ENCODE data around the gene FBLN1.

FBLN1 gene

DNA sequence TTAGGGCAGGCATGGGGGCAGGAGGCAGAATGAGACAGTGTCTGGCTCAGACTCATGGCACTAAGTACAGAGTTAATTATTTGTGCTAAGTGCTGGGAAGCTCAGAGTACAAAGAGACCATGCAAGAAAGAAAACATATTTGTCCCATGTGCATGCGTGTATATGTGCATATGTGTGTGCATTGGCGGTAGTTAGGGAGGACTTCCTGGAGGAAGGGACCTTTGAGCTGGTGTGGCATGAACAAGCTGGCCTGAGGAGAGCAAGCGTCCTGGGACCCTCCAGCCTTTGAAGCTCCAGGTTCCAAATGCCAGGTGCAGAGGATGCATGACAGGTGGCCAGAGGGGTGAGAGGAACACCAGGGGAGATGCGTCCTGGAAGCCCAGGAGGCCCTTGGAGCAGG lies 6.1 kb downstream of the FBLN1 start:
- H3K9me3 ChIP-seq (ENCODE audit: insufficient read depth, low read length) = no peaks in the 10 kb centered on the region
- H3K36me3 ChIP-seq (ENCODE audit: low read length) = no peaks in the 10 kb centered on the region
- no peak overlapping the region for H2AFZ ChIP-seq (ENCODE audit: low read depth, low read length, severe bottlenecking)
- no peak overlapping the region for H3K4me2 ChIP-seq (ENCODE audit: low read depth, low read length, poor library complexity, severe bottlenecking)
- no peak overlapping the region for H3K9ac ChIP-seq (ENCODE audit: low read length)
- no peaks in the 10 kb centered on the region for H3K9me2 ChIP-seq (replicated peaks; ENCODE audit: insufficient read depth, low read length)
- no peaks in the 10 kb centered on the region for H4K20me1 ChIP-seq (ENCODE audit: low read depth, low read length)
- H3K27ac ChIP-seq (ENCODE audit: low read depth, low read length) = no peak overlapping the region
- no peaks in the 10 kb centered on the region for H3F3A ChIP-seq (ENCODE audit: insufficient read depth)
- TF ChIP-seq, protein P1, sequence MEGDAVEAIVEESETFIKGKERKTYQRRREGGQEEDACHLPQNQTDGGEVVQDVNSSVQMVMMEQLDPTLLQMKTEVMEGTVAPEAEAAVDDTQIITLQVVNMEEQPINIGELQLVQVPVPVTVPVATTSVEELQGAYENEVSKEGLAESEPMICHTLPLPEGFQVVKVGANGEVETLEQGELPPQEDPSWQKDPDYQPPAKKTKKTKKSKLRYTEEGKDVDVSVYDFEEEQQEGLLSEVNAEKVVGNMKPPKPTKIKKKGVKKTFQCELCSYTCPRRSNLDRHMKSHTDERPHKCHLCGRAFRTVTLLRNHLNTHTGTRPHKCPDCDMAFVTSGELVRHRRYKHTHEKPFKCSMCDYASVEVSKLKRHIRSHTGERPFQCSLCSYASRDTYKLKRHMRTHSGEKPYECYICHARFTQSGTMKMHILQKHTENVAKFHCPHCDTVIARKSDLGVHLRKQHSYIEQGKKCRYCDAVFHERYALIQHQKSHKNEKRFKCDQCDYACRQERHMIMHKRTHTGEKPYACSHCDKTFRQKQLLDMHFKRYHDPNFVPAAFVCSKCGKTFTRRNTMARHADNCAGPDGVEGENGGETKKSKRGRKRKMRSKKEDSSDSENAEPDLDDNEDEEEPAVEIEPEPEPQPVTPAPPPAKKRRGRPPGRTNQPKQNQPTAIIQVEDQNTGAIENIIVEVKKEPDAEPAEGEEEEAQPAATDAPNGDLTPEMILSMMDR (IDR thresholded peaks at IDR 0.05; ENCODE audit: insufficient read depth, low read length, poor library complexity, severe bottlenecking) = no peak
- no peak for TF ChIP-seq EZH2phosphoT487 (conservative IDR thresholded peaks at IDR 0.05; ENCODE audit: low read length)
- no peaks in the 10 kb centered on the region for H3K79me2 ChIP-seq (ENCODE audit: insufficient read depth, low read length)
- no peaks in the 10 kb centered on the region for H3K27me3 ChIP-seq (ENCODE audit: low read length)
- H3K4me3 ChIP-seq (ENCODE audit: insufficient read depth, low read length, poor library complexity, severe bottlenecking) = no peak overlapping the region

DNA sequence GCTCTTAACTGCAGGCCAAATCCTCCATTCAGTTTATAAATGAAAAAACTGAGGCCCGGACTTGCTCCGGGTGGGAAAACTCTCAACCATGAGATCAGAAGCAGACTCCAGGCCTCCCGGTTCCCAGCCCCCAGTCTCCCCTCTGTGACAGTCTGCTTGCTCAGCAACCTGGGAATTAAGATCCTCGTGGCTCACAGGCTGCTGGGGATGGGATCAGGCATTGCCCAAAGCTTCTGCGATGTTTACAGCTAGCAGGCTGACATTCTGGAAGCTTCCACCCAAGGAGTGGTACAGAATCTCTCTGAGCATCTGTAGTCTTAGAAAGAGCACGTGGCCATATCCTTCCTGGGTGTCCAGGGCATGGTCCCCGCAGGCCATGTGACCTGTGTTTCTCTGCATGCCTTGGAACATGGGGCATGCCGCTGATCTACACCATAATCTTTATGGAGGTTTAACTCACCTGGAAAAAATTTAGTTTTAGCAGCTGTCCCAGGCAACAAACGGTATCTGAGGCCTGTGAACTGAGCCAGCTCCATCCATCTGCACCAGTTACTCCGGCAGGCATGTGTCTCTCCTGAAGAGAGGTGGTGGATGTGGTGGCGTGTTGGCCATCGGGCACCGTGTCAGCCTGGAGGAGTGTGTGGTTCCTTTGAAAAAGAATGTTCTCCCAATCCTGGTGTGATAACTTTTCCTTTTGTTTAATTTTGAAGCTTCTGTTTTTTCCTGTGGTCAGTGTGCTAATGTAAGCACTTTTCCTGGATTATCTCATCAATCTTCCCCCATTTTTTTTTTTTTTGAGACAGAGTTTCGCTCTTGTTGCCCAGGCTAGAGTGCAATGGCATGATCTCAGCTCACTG lies 7.9 kb downstream of the FBLN1 start:
- no peak overlapping the region for H3K27ac ChIP-seq (ENCODE audit: low read depth, low read length)
- H3K9me3 ChIP-seq (ENCODE audit: insufficient read depth, low read length) = no peaks in the 10 kb centered on the region
- H4K20me1 ChIP-seq (ENCODE audit: low read depth, low read length) = no peaks in the 10 kb centered on the region
- H2AFZ ChIP-seq (ENCODE audit: low read depth, low read length, severe bottlenecking) = no peak overlapping the region
- H3F3A ChIP-seq (ENCODE audit: insufficient read depth) = no peaks in the 10 kb centered on the region
- H3K36me3 ChIP-seq (ENCODE audit: low read length) = no peaks in the 10 kb centered on the region
- no peak for TF ChIP-seq EZH2phosphoT487 (conservative IDR thresholded peaks at IDR 0.05; ENCODE audit: low read length)
- H3K9ac ChIP-seq (ENCODE audit: low read length) = no peak overlapping the region
- no peaks in the 10 kb centered on the region for H3K27me3 ChIP-seq (ENCODE audit: low read length)
- no peaks in the 10 kb centered on the region for H3K9me2 ChIP-seq (replicated peaks; ENCODE audit: insufficient read depth, low read length)
- no peaks in the 10 kb centered on the region for H3K79me2 ChIP-seq (ENCODE audit: insufficient read depth, low read length)
- no peak overlapping the region for H3K4me3 ChIP-seq (ENCODE audit: insufficient read depth, low read length, poor library complexity, severe bottlenecking)
- no peak overlapping the region for H3K4me2 ChIP-seq (ENCODE audit: low read depth, low read length, poor library complexity, severe bottlenecking)

GRCh38 chr22:45511847-45512261 lies 9.2 kb downstream of the FBLN1 start:
- Histone ChIP-seq H3K27me3 (ENCODE audit: low read length) (no peaks in the 10 kb centered on the region), H3K36me3 (ENCODE audit: low read length) (no peaks in the 10 kb centered on the region), H3K27ac (ENCODE audit: low read depth, low read length) (no peak overlapping the region), H3F3A (ENCODE audit: insufficient read depth) (no peaks in the 10 kb centered on the region), H3K9me2 (replicated peaks; ENCODE audit: insufficient read depth, low read length) (no peaks in the 10 kb centered on the region), H3K9me3 (ENCODE audit: insufficient read depth, low read length) (no peaks in the 10 kb centered on the region), H3K4me3 (ENCODE audit: insufficient read depth, low read length, poor library complexity, severe bottlenecking) (no peak overlapping the region), H3K4me2 (ENCODE audit: low read depth, low read length, poor library complexity, severe bottlenecking) (no peak overlapping the region), H2AFZ (ENCODE audit: low read depth, low read length, severe bottlenecking) (no peak overlapping the region), H3K9ac (ENCODE audit: low read length) (no peak overlapping the region), H4K20me1 (ENCODE audit: low read depth, low read length) (no peaks in the 10 kb centered on the region), H3K79me2 (ENCODE audit: insufficient read depth, low read length) (no peaks in the 10 kb centered on the region)
- TF ChIP-seq EZH2phosphoT487 (conservative IDR thresholded peaks at IDR 0.05; ENCODE audit: low read length) = no peak
- TF ChIP-seq, protein P1 (IDR thresholded peaks at IDR 0.05; ENCODE audit: insufficient read depth, low read length, poor library complexity, severe bottlenecking) = no peak

DNA sequence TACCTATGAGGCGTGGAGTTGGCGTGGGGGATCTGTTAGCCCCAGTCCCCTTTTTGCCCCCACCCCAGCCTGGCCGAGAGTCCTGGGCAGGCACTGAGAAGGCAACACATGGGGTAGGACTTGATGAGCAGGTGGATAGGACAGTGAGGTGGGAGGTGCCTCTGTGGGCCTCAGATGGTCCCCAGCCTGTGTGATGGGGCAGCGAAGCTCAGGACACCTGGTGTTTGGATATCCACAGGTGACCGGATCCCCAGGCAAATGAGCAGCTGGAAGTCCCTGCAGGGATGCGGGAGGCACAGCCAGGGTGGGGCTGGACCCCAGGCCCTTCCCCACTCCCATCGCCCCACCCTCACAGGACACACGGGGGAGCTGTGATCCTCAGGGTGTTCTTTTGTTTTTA lies 9.7 kb downstream of the FBLN1 start:
- H3K27ac ChIP-seq (ENCODE audit: low read depth, low read length) = no peak overlapping the region
- H3K9ac ChIP-seq (ENCODE audit: low read length) = no peak overlapping the region
- no peaks in the 10 kb centered on the region for H4K20me1 ChIP-seq (ENCODE audit: low read depth, low read length)
- no peaks in the 10 kb centered on the region for H3K27me3 ChIP-seq (ENCODE audit: low read length)
- H3K9me3 ChIP-seq (ENCODE audit: insufficient read depth, low read length) = no peaks in the 10 kb centered on the region
- no peaks in the 10 kb centered on the region for H3K36me3 ChIP-seq (ENCODE audit: low read length)
- no peaks in the 10 kb centered on the region for H3K79me2 ChIP-seq (ENCODE audit: insufficient read depth, low read length)
- TF ChIP-seq, protein P1 (IDR thresholded peaks at IDR 0.05; ENCODE audit: insufficient read depth, low read length, poor library complexity, severe bottlenecking) = no peak
- TF ChIP-seq EZH2phosphoT487 (conservative IDR thresholded peaks at IDR 0.05; ENCODE audit: low read length) = no peak
- no peaks in the 10 kb centered on the region for H3F3A ChIP-seq (ENCODE audit: insufficient read depth)
- no peak overlapping the region for H3K4me2 ChIP-seq (ENCODE audit: low read depth, low read length, poor library complexity, severe bottlenecking)
- no peak overlapping the region for H2AFZ ChIP-seq (ENCODE audit: low read depth, low read length, severe bottlenecking)
- no peaks in the 10 kb centered on the region for H3K9me2 ChIP-seq (replicated peaks; ENCODE audit: insufficient read depth, low read length)
- H3K4me3 ChIP-seq (ENCODE audit: insufficient read depth, low read length, poor library complexity, severe bottlenecking) = no peak overlapping the region
